ENCODE results near the gene KMT2A. TPM values are rescaled to one million over a fixed set of nuclear protein-coding genes. Genes with fewer than 3 reads are reported as not detected.

KMT2A gene
- total RNA-seq, 1 experiment from 2014 or later = 62.0 TPM

DNA sequence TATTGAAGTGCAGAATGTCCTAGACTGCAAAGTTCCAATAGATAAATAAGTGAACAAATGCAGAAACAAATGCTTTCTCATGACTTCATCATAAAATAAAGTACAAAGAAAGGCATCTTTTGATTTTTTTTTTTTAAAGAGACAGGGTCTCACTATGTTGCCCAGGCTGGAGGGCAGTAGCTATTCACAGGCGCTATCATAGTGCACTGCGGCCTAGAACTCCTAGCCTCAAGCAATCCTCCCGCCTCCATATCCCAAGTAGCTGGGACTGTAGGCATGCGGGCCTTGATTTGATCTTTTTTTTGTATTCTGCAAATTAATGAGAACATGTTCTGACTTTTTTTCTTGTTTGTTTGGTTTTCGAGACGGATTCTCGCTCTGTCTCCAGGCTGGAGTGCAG, 138.3 kb downstream of the KMT2A start:
- Histone ChIP-seq H4K20me1 (ENCODE audit: control insufficient read depth, insufficient read depth, insufficient read length) (no peaks in the 10 kb centered on the region), H3K23me2 (ENCODE audit: insufficient read length, low read depth, low read length, poor library complexity, severe bottlenecking) (peaks cover 7% of the 10 kb centered on the region), H3K79me2 (ENCODE audit: insufficient read depth, low read length) (peaks cover 19% of the 10 kb centered on the region; the same call in 1 of the 2 replicates), H2AK5ac (ENCODE audit: insufficient read length, low read length) (no peak overlapping the region), H3K27me3 (ENCODE audit: insufficient read depth, low read length) (no peaks in the 10 kb centered on the region), H3K9me3 (ENCODE audit: control insufficient read depth, low read depth, low read length) (no peaks in the 10 kb centered on the region), H2AFZ (ENCODE audit: low read length) (no peak overlapping the region), H2BK5ac (ENCODE audit: insufficient read length, low read length) (no peak overlapping the region), H3K79me1 (ENCODE audit: insufficient read depth, low read depth, low read length, poor library complexity, severe bottlenecking) (peaks cover 8% of the 10 kb centered on the region), H4K5ac (ENCODE audit: insufficient read length, low read depth, low read length) (no peak overlapping the region), H3K4me1 (ENCODE audit: insufficient read depth, low read length) (no peaks in the 10 kb centered on the region), H3K23ac (ENCODE audit: insufficient read length, low read depth, low read length) (no peak overlapping the region), H3K18ac (ENCODE audit: insufficient read length, low read depth, low read length) (no peak overlapping the region), H2BK12ac (ENCODE audit: insufficient read length, low read depth, low read length) (no peak overlapping the region), H4K8ac (replicated peaks; ENCODE audit: insufficient read length, low read depth, low read length) (no peak overlapping the region), H3K9ac (ENCODE audit: extremely low read depth, insufficient read length, low read length) (no peak overlapping the region), H3K56ac (ENCODE audit: insufficient read length, low read depth, low read length) (no peak overlapping the region), H2BK120ac (ENCODE audit: low read depth, low read length, poor library complexity, severe bottlenecking) (no peak overlapping the region), H3K4ac (ENCODE audit: low read depth, low read length) (no peak overlapping the region), H2BK15ac (ENCODE audit: low read depth, low read length) (no peak overlapping the region), H3T11ph (ENCODE audit: low read length) (no peak overlapping the region), H3K4me2 (ENCODE audit: insufficient read depth, insufficient read length, low read length) (no peak overlapping the region), H3K27ac (ENCODE audit: insufficient read length, low read depth, low read length) (no peak overlapping the region), H3K14ac (ENCODE audit: insufficient read depth, low read length) (no peak overlapping the region), H2BK20ac (ENCODE audit: low read depth, low read length, poor library complexity, severe bottlenecking) (no peak overlapping the region), H4K91ac (ENCODE audit: insufficient read length, low read depth, low read length) (no peak overlapping the region)
- H3K27me3 Mint-ChIP-seq (ENCODE audit: low read depth) = peaks cover 2% of the 10 kb centered on the region
- DNase-seq = no peak
- H3K4me3 Mint-ChIP-seq = peak overlapping the region; percentile 12 to 69; a peak in 1 of 5 replicates
- H3K36me3 Mint-ChIP-seq (ENCODE audit: insufficient read depth in 1 of 3, low read depth in 3 of 3) = peaks cover 0 to 6% (median 0%) of the 10 kb centered on the region in 3 experiments; a peak in 2 of 7 replicates
- WGBS (ENCODE audit: extremely low coverage, insufficient read length, low lambda C conversion rate) = no CpG with 5 or more reads among the region's 7 CpGs
- H3K9me3 Mint-ChIP-seq = no peaks in the 10 kb centered on the region
- TF ChIP-seq, protein P1, sequence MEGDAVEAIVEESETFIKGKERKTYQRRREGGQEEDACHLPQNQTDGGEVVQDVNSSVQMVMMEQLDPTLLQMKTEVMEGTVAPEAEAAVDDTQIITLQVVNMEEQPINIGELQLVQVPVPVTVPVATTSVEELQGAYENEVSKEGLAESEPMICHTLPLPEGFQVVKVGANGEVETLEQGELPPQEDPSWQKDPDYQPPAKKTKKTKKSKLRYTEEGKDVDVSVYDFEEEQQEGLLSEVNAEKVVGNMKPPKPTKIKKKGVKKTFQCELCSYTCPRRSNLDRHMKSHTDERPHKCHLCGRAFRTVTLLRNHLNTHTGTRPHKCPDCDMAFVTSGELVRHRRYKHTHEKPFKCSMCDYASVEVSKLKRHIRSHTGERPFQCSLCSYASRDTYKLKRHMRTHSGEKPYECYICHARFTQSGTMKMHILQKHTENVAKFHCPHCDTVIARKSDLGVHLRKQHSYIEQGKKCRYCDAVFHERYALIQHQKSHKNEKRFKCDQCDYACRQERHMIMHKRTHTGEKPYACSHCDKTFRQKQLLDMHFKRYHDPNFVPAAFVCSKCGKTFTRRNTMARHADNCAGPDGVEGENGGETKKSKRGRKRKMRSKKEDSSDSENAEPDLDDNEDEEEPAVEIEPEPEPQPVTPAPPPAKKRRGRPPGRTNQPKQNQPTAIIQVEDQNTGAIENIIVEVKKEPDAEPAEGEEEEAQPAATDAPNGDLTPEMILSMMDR (conservative IDR thresholded peaks at IDR 0.05) = no peak
- peaks cover 16 to 20% of the 10 kb centered on the region in 2 experiments for H3K4me1 Mint-ChIP-seq
- H3K27ac Mint-ChIP-seq = peak overlapping the region in 1 of 3 experiments; percentile 40; a peak in 1 of 7 replicates

Other genes starting within 250 kb of the KMT2A start
- gene JAML, start 211.5 kb upstream of the KMT2A start, total RNA-seq (2021) = 0.35 and 0.48 TPM in 2 replicates
- gene MPZL3, start 184.1 kb upstream of the KMT2A start, total RNA-seq (2021) = 2.1 and 2.6 TPM in 2 replicates
- gene MPZL2, start 172.2 kb upstream of the KMT2A start, total RNA-seq (2021) = 0.26 and 0.55 TPM in 2 replicates
- gene CD3E, start 131.8 kb upstream of the KMT2A start, total RNA-seq (2021) = not detected in 2 replicates
- not detected in 2 replicates for gene CD3D, start 93.8 kb upstream of the KMT2A start, total RNA-seq (2021)
- not detected in 2 replicates for gene CD3G, start 92.1 kb upstream of the KMT2A start, total RNA-seq (2021)
- gene UBE4A, start 76.9 kb upstream of the KMT2A start, total RNA-seq (2021) = 33.0 and 33.7 TPM in 2 replicates
- 253 and 254 TPM in 2 replicates for gene ATP5MG, start 34.9 kb upstream of the KMT2A start, total RNA-seq (2021)
- gene TTC36, start 91.0 kb downstream of the KMT2A start, total RNA-seq (2021) = 1.6 TPM in 2 replicates
- 24.5 and 26.2 TPM in 2 replicates for gene TMEM25, start 94.7 kb downstream of the KMT2A start, total RNA-seq (2021)
- 10.3 and 11.5 TPM in 2 replicates for gene IFT46, start 129.4 kb downstream of the KMT2A start, total RNA-seq (2021)
- gene ARCN1, start 135.9 kb downstream of the KMT2A start, total RNA-seq (2021) = 152 TPM in 2 replicates
- 55.7 and 56.0 TPM in 2 replicates for gene PHLDB1, start 171.1 kb downstream of the KMT2A start, total RNA-seq (2021)
- gene TREH, start 243.2 kb downstream of the KMT2A start, total RNA-seq (2021) = not detected in 2 replicates